ENCODE measurements around the gene KCNA10.

DNA sequence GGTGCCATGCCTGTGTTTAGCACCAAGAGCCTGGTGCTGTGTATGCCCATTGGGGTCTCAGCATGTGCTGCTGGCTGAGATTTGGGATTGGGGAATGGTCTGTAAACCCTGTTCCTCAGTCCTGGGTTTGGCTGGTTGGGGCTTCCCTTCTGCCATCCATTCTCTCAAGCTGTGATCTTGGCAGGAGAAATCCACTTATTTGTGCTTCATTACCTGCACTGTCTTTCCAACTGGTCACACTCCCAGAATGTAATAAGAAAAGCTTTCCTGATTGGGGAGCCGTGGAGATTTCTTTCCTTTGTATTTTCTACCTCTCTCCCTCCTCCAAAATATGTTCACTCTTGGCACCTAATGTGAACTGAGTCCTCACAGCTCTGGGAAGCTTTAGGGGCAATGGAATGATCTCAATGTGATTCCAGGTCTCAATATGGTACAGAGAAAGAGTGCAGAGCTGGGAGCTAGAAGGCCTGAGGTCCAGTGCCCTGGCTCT lies 23.0 kb upstream of the KCNA10 start:
- TF ChIP-seq, protein P1, sequence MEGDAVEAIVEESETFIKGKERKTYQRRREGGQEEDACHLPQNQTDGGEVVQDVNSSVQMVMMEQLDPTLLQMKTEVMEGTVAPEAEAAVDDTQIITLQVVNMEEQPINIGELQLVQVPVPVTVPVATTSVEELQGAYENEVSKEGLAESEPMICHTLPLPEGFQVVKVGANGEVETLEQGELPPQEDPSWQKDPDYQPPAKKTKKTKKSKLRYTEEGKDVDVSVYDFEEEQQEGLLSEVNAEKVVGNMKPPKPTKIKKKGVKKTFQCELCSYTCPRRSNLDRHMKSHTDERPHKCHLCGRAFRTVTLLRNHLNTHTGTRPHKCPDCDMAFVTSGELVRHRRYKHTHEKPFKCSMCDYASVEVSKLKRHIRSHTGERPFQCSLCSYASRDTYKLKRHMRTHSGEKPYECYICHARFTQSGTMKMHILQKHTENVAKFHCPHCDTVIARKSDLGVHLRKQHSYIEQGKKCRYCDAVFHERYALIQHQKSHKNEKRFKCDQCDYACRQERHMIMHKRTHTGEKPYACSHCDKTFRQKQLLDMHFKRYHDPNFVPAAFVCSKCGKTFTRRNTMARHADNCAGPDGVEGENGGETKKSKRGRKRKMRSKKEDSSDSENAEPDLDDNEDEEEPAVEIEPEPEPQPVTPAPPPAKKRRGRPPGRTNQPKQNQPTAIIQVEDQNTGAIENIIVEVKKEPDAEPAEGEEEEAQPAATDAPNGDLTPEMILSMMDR (IDR thresholded peaks at IDR 0.05): no peak
- no peak for TF ChIP-seq POLR2AphosphoS5 (IDR thresholded peaks at IDR 0.05)
- no peak for TF ChIP-seq POLR2A (IDR thresholded peaks at IDR 0.05)
- no peak for TF ChIP-seq EP300 (IDR thresholded peaks at IDR 0.05)
